Stimulated activated CD4-positive, alpha-beta T cell treated with anti-CD3 and anti-CD28 coated beads, Interleukin-15, amount 100 ng/mL, for 24 hours (primary cell): Measurements from ENCODE around the gene PHF21A.
A peak's percentile ranks its signal among the peaks of the same experiment; 100 is the strongest.
"Not testable (repeated sequence)": the region's sequence is repeated elsewhere in the genome, so short reads cannot be mapped to it uniquely, and the experiment has no call there.

Experiments
- DNase-seq: peaks from one replicate; pipeline ENCODE4 v3.0.0-alpha.2; 2020

PHF21A gene

DNA sequence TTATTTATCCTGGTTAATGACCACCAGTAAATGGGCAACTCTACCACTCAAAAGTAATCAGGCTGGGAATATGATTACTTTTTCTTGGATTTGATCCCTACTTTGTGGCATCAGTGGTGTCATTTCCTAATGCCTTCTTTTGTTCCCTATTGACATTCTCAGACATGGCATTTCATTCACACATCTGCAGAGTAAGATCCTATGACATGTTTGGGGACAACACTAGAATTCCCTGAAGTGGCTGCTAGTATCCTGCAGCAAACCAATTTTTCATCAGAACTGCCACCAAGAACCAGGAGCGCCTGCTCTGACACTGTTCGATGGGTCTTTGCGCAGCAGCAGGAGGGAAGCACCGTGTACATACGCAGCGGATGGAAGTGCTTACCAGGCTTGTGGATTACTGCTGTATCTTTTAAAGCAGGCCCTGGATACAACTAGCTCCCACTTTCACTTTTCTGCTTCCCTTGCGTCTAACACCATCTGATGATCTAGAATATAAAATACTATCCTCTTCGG, 101.1 kb downstream of the PHF21A start:
- DNase-seq = no peak

DNA sequence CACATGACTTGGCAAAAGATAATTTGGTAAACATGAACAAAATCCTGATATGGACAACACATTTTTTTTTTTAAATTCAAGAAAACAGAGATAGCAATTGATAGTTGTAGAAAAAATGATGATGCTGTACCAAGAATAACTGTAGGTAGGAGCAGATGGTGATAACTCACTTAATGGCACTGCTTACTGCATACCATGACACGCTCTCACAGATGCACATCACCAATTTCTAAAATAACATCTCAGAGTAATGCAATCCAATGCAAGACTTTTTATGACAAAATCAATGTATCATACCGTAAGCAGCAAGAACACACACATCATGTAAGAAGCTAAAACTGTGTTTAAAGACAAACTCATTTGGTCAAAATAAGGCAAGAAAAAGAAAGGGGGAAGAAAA, 102.6 kb downstream of the PHF21A start:
- DNase-seq = no peak

DNA sequence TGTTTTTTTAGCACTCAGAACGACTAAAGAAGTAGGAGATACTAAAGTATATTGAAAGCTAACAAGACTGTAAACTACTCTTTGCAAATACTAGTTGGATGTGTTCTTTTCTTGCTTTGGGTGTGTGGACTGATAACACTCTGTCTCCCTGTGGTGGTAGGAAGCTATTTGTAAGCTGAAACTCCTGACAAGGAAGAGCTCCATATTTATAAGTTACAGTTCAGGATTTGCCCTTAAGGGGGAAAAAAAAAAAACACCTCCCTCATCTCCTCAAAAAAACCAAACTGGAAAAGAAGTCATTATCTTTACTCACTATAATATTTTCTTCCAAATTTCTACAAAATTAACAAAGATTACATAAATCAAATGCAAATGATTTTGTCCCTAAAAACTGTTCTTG, 103.9 kb downstream of the PHF21A start:
- no peak for DNase-seq

DNA sequence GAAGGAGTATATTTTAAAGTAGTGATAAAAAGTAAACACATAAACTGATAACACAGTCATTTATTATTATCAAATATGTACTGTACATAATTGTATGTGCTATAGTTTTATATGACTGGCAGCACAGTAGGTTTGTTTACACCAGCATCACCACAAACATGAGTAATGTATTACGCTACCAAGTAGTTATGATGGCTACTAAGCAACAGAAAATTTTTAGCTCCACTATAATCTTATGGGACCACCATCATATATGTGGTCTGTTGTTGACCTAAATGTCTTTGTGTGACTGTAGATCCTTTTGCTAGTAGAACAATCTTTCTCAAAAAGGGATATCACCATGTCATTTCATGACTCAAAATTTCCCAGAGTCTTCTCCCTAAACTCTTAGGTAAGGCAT, 105.3 kb downstream of the PHF21A start:
- no peak for DNase-seq

DNA sequence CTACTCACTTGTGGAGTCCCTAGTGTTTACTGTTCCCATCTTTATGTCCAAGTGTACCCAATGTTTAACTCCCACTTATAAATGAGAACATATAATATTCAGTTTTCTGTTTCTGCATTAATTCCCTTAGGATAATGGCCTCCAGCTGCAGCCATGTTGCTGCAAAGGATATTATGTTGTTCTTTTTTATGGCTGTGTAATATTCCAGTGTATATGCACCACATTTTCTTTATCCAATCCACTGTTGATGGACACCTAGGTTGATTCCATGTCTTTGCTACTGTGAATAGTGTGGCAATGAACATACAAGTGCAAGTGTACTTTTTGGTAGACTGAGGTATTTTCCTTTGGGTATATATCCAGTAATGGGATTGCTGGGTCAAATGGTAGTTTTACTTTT, 107.1 kb downstream of the PHF21A start:
- DNase-seq = not testable (repeated sequence)

DNA sequence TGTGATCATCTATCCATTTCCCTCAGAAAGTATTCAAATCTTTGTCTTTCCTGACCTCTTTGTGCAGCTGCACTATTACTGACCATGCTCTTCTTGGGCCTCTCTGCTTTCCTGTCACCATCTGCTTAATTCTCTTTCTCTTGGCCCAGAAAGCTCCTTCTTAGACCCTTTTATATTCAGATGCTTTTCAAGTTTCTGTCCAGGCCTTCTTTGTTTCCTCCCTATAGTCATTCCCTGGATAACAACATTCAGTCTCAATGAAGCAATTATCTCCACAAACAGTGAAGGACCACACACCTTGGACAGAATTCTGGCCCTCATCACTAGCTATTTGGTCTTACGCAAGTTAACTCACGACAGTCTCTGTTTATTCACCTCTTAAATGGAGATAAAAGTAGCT, 109.1 kb downstream of the PHF21A start:
- no peak for DNase-seq

DNA sequence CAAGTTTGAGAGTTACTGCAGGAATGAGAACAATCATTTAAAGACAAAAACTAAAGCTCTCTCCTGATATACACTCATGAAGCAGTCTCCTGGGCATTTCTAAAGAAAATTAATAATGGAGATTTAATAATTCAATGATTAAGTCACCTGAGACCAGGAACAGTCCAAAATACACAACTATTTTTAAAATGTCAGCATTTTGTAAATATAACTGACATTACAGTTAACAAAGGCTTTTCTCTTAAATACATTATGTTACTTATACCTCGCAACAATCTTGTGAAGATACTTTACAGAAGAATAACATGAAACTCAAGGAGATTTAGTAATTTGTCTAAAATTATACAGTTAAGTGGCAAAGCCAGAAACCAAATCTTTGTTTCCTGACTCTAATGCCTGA, 111.2 kb downstream of the PHF21A start:
- DNase-seq = no peak

DNA sequence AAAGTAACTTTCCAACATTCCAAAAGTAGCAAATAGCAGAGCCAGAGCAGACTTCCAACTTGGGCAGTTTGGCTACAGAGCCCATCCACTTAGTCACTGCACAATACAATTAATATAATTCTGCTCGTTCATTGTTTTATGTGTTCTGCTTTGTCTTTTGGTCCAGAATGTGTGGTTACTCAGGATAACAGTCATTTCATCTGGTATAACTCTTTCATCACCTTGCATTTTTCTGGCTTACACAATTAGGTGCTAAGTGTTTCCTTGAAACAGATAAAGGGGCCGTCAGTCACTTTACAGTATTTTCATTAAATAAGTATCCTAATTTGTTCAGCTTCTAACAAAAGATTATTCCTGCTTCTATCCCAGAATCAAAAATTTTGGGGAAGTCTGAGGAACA, 111.6 kb downstream of the PHF21A start:
- DNase-seq = no peak

DNA sequence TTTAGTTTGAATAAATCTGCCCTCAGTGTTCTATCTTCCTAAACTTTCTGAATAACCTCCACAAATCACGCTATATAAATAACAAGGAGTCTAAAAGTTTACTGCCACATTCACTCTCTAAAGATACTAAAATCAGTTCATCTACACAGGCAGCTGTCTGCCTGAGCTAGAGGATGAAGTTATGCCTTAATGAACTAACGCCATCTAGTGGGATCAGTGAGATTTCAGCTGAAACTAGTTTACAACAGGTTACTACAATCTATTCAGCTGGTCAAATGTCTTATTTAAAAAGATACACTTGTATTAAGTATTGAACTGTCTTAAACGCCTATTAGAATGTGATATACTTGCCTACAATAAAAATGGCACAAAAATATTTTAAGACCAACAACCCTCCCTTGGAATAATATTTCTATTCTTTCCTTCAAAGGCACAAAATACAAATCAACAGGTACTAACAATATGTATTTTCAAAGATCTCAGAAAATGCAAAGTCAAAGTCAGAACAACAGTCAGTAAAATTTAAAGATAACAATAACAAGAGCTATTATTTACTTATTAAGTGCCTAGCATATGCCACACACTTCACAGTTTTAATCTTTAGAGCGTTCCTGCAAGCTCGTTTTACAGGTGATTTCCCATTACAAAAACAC, 114.7 kb downstream of the PHF21A start:
- peak; percentile 9 for DNase-seq

DNA sequence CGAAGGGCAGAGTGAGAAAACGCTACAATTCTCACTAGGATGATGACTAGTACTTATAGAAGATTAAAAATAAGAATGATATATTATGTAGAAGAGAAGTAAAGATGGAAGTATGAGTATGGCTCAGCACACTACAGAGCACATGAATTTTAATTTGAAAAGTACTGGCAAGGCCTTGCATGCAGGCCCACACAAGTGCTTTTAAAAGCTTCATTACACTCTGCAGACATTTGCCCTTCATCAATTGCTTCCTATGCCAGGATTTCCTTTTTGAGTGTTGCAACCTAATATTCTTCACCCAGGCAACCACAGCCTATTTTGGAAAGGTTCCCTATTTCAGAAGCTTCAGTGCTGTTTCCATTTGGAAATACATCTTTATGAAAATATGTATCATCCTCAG, 117.7 kb downstream of the PHF21A start:
- no peak for DNase-seq

DNA sequence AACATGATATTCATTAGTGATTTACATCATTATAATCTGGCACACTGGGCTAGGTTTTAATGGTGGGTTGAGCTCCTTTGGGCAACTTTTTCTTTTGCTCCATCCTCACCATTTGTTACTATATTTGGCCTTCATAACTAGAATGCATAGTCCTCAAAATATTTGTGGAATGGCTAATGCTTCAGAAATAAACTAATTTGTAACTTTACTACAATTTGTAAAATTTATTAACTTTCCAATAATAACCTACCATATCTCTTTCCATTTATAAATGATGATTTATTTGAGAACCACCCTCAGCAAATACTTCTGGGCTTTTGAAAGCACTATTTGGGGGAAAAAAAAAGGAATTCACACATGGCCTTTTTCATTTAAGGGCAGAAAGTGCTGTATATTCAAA, 119.1 kb downstream of the PHF21A start:
- no peak for DNase-seq

DNA sequence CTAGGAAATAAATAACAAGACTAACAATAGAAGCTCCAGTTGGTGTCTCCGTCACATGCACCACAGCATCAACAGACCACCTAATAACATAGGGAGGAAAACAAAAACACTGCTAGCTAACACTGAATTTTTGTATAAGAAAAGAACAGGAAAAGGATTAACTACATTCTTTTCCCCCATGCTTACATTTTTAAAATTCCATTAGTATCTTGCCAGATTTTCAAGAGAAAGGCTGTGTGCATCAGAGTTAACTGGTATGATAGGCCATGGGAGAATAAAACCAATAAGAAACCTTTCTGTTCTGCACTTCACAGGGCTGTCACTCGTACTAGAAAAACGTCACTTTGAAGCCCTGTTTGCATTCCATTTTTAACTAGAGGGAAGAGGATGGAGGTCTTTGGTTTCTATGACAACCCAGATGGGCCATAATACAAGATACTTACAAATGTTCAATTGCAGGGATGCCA, 119.8 kb downstream of the PHF21A start:
- DNase-seq = no peak

DNA sequence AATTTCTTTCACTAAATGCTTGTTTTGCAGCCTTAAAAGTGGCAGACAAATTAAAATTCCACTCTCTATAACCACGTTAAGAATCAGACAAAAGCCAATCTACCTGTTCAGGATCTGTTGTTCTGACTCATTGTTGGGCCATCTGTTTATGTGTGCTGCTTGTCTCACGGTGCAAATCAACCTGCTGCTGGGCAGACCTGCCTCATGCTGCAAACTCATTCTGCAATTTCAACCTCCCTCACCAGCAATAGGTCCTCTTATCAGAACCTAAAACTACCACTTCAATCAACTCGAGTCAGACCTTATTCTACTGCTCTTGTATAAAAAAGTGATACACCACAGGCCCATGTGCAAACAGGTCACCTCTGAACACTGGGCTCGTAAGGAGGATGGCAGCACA, 123.7 kb downstream of the PHF21A start:
- DNase-seq = no peak

DNA sequence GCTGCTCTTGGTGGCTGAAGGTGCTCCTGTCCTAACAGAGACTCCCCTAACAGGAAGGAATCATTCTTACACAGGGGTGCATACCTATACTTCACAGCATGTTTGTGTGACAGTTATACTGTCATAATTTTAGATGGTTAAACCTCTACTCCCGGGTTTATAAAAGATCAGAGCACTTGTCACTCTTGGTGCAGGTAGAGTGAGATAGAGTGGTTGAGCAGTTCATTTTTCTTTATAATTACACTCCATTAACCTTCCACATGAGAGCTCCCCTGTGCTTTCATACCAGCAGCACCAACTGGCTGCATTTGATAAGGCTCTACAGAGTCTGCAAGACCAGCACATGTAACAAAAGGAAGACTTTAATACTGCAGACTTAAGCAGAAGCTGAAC, 125.9 kb downstream of the PHF21A start:
- no peak for DNase-seq

DNA sequence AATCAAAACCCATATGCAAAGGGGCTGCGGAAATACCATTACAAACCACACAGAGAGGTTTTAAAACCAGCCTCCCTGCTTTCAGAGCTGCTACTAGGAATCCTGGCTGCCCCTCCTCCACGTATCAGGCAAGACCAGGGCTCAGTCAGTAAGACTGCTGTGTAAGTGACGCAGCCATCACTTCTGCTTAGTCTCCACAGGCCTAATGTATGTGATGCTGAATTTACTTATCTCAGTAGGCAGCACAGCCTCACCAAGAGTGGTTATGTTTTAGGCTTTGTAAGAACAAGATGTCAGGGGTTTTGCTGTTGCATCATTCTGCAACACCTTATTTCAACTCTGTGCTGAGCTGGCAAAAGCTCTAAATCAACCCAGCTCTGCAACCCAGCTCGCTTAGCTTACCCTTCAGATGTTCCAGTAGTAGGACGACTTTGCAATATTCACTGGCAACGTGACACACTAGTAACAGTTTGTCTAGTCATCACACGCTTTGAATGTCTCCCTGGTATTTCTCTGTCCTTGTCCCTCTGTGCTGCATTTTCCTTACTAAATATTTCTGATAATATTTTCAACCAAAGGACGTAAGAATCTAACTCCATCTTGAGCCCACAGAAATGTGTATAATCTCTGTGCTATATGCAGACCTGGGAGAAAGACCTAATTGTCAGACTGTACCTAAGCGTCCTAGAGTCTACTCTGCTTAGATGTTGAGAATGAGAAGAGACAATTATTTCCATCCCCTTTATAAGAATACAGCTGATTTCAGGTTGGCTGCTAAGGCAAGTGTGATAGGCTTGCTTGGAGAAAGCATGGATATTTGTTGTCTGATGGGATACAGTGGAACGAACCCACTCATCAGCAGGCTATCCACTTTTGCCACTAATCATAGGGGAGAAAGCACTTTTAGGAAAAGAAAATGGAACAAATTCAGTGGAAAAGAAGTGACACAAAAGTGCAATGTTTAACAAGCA, 126.6 kb downstream of the PHF21A start:
- DNase-seq = no peak

DNA sequence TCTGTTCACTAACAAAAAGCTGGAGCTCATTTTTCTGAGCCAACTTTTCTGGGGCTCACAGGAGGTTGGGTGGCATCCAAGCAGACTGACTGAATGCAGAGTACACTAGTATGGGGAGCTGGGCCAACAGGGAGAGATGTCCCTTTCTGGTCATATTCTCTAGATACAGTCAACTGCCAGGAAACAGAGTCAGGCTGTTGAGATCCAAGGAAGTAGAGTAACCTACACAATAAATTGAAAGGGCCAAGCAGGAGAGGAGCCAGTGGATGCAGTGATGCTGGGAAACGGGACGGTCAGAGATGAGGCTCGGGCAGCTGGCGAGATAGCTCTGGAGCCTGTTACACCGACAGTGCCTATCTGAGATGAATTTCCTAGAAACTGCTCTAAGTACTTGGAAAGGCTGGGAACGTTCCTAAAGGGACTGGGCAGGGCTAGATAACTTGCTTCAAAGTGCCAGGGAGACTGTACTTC, 127.7 kb downstream of the PHF21A start:
- DNase-seq = no peak

DNA sequence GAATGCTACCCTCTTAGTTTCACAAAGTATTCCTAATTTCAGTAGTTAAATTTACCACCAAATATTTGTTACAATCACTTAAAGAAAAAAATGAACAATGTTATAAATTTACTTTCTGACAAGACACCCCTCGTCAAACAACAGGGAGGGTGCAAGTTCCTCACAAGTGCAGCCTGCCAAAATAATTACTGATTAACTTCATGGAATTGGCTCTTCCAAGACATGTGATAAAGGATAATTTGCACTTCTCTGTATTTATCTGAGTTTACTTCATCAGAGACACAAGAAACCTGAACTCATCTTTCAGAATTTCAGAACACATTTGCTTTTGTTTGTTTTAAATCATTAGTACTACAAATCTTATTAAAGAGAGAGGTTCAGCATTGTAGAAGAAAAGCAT, 132.3 kb downstream of the PHF21A start:
- DNase-seq = no peak

DNA sequence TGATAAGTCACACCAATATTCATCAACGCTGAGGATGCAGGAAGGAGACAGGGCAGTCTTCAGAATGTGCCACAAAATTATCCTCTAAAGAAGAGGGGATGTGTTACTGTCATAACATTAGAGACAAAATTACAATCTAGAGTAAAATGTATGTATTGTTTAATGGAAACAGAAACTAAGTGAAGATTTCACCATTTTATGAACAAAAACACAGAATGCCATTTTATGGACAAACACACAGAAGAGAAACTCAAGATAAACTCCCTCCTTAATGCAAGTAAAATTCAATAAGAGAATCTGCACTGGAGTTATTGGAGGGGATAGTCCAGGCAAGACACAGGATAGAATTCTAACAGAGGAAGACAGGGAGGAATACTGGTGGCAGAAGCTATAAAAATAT, 136.0 kb downstream of the PHF21A start:
- DNase-seq = no peak

DNA sequence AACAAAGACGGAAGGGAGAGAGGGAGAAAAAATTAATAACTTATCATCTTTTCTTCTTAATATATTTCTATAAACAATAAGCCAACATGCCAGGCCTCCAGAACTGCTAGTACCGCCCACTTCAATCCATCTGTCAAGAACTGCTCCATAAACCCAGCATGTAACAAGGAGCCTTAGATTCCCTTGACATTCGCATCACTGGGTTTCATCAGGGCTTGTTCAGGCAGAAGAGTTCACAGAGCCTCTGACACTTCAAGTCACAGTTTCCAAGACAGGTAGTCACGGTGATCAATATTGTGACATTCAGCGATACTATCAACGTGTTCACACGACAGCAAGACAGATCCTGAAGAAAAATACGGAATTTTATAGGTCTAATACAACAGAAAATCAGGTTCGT, 137.1 kb downstream of the PHF21A start:
- no peak for DNase-seq

DNA sequence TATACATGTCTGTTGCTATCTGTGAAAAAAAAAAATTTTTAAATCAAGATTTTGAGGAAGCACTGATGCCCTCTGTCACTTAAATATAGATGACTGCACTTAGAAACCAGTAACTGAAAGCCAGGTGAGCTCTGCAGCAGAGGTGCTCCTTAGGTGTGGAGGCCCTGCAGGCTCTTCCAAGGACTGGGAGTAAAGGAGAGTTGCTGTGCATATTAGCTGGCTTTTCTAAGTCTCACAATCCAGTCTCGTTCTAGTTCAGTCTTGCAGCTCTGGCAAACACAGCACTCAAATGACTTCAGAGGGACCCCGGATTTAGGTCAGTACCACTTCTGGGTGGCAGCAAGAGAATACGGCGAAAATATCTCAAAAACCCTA, 137.8 kb downstream of the PHF21A start:
- no peak for DNase-seq

DNA sequence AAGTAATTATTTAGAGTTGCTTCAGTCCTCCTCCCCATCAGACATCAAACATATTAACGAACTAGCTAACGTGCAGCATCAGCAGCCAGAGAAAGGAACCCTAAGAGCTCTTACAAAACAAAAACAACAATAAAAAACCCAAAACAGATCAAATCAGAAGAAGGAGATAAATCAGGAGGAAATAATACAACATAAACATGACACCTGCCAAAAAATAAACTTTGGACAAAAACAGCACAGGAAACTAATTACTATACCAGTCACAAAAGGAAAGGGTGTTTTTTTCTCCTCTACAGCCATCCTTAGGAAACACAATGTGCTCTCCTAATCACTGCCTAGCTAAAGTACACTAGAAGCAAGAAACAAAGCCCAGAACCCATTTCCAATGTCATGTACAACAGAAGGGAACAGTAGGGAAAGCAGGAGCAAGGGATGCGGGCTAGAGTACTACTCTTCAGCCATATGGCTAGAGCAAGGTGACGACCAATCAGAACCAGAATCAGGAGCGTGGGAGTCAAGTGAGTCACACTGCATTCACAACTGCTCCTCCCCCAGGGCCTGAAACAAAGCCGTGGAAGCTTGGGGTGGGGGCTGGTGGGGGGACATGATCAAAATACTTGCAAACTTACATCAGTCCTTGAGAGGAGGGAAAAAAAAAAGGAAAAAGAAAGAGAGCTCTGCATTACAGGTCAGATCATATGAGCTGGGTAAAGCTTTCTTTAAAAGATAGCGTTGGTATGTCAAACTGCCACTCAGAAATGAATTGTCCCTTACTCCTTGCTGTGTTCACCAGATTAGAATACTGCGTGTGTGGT, 138.4 kb downstream of the PHF21A start:
- peak; percentile 55 for DNase-seq

DNA sequence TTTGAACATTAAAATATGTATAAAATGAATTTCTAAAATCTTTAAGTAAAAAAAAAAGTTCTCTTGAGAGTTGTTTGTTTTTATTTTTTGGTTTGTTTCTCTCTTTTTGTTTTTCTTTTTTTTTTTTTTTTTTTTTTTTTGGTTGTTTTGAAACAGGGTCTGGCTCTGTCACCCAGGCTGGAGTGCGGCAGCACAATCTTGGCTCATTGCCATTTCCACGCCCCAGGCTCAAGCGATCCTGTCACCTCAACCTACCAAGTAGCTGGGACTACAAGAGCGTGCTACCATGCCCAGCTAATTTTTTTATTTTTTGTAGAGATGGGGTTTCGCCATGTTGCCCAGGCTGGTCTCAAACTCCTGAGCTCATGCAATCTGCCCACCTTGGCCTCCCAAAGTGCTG, 139.4 kb downstream of the PHF21A start:
- not testable (repeated sequence) for DNase-seq

DNA sequence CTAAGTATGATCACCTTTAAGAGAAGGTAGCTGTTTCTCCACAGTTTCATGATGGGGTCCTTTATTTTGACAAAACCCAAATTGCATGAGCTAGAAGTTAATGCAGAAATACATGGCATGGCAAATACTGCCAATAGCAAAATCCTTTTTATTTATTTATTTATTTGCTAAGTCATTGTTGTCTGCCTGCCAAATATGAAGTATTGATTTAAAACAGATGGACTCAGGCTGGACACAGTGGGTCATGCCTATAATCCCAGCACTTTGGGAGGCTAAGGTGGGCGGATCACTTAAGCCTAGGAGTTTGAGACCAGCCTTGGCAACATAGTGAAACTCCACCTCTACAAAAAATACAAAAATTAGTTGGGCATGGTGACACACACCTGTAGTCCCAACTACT, 146.4 kb downstream of the PHF21A start:
- no peak for DNase-seq
